ENCODE results near the gene CLDN3.

GRCh38 chr7:73734619-73735527, 35.2 kb downstream of the CLDN3 start:
- no peak for TF ChIP-seq EZH2phosphoT487 (IDR thresholded peaks at IDR 0.05; ENCODE audit: insufficient read depth, low read depth)
- TF ChIP-seq EZH2 (IDR thresholded peaks at IDR 0.05; ENCODE audit: insufficient read depth, poor library complexity, severe bottlenecking): no peak
